ENCODE results near the gene MAGI1.

DNA sequence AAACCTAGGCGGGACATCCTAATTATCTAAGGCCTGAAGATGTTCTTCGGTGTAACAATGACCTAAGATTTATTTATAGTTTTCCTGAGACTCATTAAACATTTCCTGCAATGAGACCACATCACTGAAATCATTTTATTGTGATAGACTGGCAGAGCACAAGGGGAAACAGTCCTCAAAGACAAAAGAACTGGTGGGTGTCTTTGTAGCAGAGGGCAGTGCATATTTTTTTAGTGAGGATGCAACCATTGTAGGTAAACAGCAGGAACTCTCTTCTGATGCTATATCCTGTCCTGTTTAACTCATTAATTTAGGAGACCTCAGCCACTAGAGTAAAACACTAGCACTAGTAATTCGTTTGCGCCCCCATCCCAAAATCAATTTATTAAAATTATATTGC lies 100.0 kb downstream of the MAGI1 start:
- TF ChIP-seq TARDBP (IDR thresholded peaks at IDR 0.05) (no peak), SP1 (IDR thresholded peaks at IDR 0.05) (no peak), BHLHE40 (IDR thresholded peaks at IDR 0.05; ENCODE audit: borderline replicate concordance) (no peak), NFRKB (IDR thresholded peaks at IDR 0.05) (no peak), FOXM1 (IDR thresholded peaks at IDR 0.05; ENCODE audit: borderline replicate concordance) (no peak)

Measured in HEK293T (cell line).